Upper lobe of left lung (tissue), 6 donors: ENCODE measurements around the gene ATN1. TPM values are rescaled to one million over a fixed set of nuclear protein-coding genes. Genes with fewer than 3 reads are reported as not detected.

Experiments used
- ATAC-seq, 2 donors: fragments of 200-7000 bp; cut with Tn5 transposase; one replicate each; pipeline ENCODE4 v1.9.1; 2022; ENCODE audit warnings: mild to moderate bottlenecking in 2 of 2, moderate library complexity in 2 of 2; ENCODE audit not compliant: low FRiP score in 2 of 2
- DNase-seq, 2 donors: peaks; one replicate each; pipeline ENCODE4 v3.0.0-alpha.2; 2019 to 2020
- H3K27ac ChIP-seq, 4 donors: fragments of 200-600 bp; sonication (generic); one replicate each; pipeline ENCODE4 v1.5.1; 2016 to 2019
- H3K27me3 ChIP-seq, 4 donors: fragments of 200-600 bp; sonication (generic); one replicate each; pipeline ENCODE4 v1.5.1; 2017 to 2019
- H3K36me3 ChIP-seq, 4 donors: fragments of 200-600 bp; sonication (generic); one replicate each; pipeline ENCODE4 v1.5.1; 2016 to 2019
- H3K4me1 ChIP-seq, 4 donors: fragments of 200-600 bp; sonication (generic); one replicate each; pipeline ENCODE4 v1.5.1; 2018 to 2019
- H3K4me3 ChIP-seq, 4 donors: fragments of 200-600 bp; sonication (generic); one replicate each; pipeline ENCODE4 v1.5.1; 2017 to 2019; ENCODE audit warnings: mild to moderate bottlenecking in 2 of 4, moderate library complexity in 1 of 4
- H3K9me3 ChIP-seq, 4 donors: fragments of 200-600 bp; sonication (generic); one replicate each; pipeline ENCODE4 v1.5.1; 2018 to 2019
- EP300 ChIP-seq, 4 donors: sonication (generic); formaldehyde crosslinking; IDR thresholded peaks; one replicate each; pipeline ENCODE4 v1.5.1; 2017; ENCODE audit warnings: antibody characterized with exemption in 4 of 4, control low read depth in 2 of 4
- POLR2A ChIP-seq, 4 donors: fragments of 450-650 bp; IDR thresholded peaks; one replicate each; pipeline ENCODE4 v1.5.1; 2016 to 2017; ENCODE audit warnings: antibody characterized with exemption in 4 of 4, mild to moderate bottlenecking in 2 of 4
- POLR2AphosphoS5 ChIP-seq, 2 donors: sonication (generic); formaldehyde crosslinking; IDR thresholded peaks; one replicate each; pipeline ENCODE4 v1.5.1; 2017; ENCODE audit warnings: antibody characterized with exemption in 2 of 2
- WGBS, 2 donors: methylation state at CpG; one replicate each; pipeline ENCODE4 v1.1.5; 2017 to 2018; 5-methylcytosine and 5-hydroxymethylcytosine counted together
- total RNA-seq, 6 donors: library from RNA; depleted of rRNA in 4 of 6; stranded (reverse); fragments of >200 nt in 4 of 6; gene quantifications; one replicate each; pipeline versions ENCODE4 v1.1.0 to v1.2.1, GENCODE V29; 2016 to 2021
- TF ChIP-seq, protein P1 (sequence below), 6 experiments: fragments of 450-650 bp in 4 of 6; fragments of 200-600 bp in 2 of 6; sonication (generic) in 2 of 6; IDR thresholded peaks; one replicate each; pipeline ENCODE4 v1.5.1; 2016 to 2019; ENCODE audit warnings: antibody characterized with exemption in 6 of 6
- donor health status: DM: no; HTN: no; CAD: no; lungs with moderate emphysema.
- donor health status: DM: no; HTN: yes; CAD: no; lungs with severe emphysema.

ATN1 gene
- total RNA-seq, 6 donors from 2014 or later, result 74.7 to 321 (median 133) TPM

DNA sequence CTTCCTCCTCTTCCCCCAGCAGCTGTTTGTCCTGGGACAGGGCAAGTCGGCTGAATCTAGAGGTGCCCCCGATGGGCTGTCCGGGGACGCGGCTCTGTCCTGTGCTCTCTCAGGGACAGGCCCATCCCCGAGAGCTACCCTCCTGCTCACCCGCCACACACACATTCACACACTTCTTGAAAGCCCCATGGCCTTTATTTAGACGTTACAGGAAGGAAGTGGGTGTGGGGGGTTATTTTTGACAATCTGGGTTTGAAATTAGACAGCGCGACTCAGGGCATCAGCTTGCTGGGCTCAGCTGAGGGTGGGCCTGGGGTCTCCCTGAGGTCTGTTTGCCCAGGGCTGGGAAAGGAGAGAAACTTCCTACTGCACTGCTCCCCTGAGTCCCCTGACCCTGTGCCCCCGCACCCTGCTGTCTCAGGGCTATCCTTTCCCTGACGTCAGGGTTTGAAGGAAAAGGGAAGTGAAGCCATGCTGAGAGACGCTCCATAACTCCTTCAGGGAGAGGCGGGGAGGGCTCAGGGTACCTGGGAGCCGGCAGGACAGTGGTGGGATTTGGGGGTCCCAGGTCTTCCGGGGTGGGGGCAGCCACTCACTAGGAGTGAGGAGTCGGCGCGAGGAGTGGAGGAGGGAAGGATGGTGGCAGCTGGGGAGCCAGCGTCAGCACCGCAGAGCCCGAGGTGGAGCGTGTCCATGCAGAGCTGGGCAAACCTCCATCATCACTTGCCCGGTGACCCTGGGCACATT, 31.5 kb downstream of the ATN1 start:
- peaks cover 66 to 87% (median 79%) of the 10 kb centered on the region in 4 donors for H3K4me1 ChIP-seq
- DNase-seq, result no peak
- no peaks in the 10 kb centered on the region for H3K27me3 ChIP-seq
- peak overlapping the region in 2 of 4 donors; percentile 13 to 29 for H3K4me3 ChIP-seq
- TF ChIP-seq POLR2A (IDR thresholded peaks at IDR 0.05), result peak in 2 of 4 donors; percentile 47 to 53
- peak; percentile 44 to 52 for TF ChIP-seq POLR2AphosphoS5 (IDR thresholded peaks at IDR 0.05)
- peak in 1 of 4 donors; percentile 3 for TF ChIP-seq EP300 (IDR thresholded peaks at IDR 0.05)
- TF ChIP-seq, protein P1, sequence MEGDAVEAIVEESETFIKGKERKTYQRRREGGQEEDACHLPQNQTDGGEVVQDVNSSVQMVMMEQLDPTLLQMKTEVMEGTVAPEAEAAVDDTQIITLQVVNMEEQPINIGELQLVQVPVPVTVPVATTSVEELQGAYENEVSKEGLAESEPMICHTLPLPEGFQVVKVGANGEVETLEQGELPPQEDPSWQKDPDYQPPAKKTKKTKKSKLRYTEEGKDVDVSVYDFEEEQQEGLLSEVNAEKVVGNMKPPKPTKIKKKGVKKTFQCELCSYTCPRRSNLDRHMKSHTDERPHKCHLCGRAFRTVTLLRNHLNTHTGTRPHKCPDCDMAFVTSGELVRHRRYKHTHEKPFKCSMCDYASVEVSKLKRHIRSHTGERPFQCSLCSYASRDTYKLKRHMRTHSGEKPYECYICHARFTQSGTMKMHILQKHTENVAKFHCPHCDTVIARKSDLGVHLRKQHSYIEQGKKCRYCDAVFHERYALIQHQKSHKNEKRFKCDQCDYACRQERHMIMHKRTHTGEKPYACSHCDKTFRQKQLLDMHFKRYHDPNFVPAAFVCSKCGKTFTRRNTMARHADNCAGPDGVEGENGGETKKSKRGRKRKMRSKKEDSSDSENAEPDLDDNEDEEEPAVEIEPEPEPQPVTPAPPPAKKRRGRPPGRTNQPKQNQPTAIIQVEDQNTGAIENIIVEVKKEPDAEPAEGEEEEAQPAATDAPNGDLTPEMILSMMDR (IDR thresholded peaks at IDR 0.05), result no peak
- peak in 1 of 2 donors; percentile 39 for ATAC-seq
- WGBS, 2 donors, result 53 to 60% methylated on average over 16 to 24 of the region's 24 CpGs
- no peaks in the 10 kb centered on the region for H3K9me3 ChIP-seq
- H3K36me3 ChIP-seq, result peaks cover 0 to 24% (median 16%) of the 10 kb centered on the region in 4 donors
- peak overlapping the region; percentile 71 to 91 (median 88) for H3K27ac ChIP-seq

DNA sequence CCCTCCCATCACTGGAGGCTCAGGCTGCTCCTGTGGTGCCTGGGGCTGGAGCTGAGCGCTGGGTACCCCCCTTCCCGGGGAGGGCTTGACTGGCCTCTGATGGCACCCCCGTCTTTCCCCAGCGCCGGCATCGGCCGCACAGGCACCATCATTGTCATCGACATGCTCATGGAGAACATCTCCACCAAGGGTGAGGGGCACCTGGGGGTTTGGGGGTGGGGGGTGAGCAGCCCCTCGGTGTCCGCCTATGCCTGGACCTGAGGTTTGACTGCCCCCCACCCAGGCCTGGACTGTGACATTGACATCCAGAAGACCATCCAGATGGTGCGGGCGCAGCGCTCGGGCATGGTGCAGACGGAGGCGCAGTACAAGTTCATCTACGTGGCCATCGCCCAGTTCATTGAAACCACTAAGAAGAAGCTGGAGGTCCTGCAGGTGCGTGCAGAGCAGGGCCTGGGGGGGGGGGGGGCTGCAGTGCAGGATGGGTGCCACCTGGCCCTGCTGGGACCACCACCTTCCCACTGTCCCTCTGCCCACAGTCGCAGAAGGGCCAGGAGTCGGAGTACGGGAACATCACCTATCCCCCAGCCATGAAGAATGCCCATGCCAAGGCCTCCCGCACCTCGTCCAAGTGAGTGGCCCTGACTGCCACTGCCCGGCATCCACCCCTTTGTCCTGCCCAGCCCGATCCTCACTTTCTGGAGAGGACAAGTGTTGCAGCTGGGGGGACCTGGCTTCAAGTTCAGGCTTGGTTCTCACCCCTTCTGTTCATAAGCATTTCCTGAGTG, 32.2 kb downstream of the ATN1 start:
- WGBS, 2 donors, result 78 to 91% methylated on average over 6 to 20 of the region's 26 CpGs
- Histone ChIP-seq H3K27ac (peak overlapping the region; percentile 89 to 96 (median 90)), H3K4me1 (peaks cover 64 to 88% (median 79%) of the 10 kb centered on the region in 4 donors), H3K9me3 (no peaks in the 10 kb centered on the region), H3K4me3 (peak overlapping the region in 1 of 4 donors; percentile 13), H3K36me3 (peaks cover 0 to 21% (median 16%) of the 10 kb centered on the region in 4 donors), H3K27me3 (no peaks in the 10 kb centered on the region)
- ATAC-seq (no peak), DNase-seq (no peak)
- TF ChIP-seq POLR2AphosphoS5 (IDR thresholded peaks at IDR 0.05), result no peak

- Histone ChIP-seq H3K4me1 (peaks cover 60 to 87% (median 80%) of the 10 kb centered on the region in 4 donors), H3K4me3 (peak overlapping the region in 2 of 4 donors; percentile 58 to 60), H3K27ac (peak overlapping the region; percentile 89 to 96 (median 90)), H3K36me3 (peaks cover 0 to 24% (median 15%) of the 10 kb centered on the region in 4 donors), H3K9me3 (no peaks in the 10 kb centered on the region), H3K27me3 (no peaks in the 10 kb centered on the region)
- WGBS, 2 donors, result 75 to 76% methylated on average over 8 to 13 of the region's 13 CpGs
- ATAC-seq, result no peak
- TF ChIP-seq POLR2AphosphoS5 (IDR thresholded peaks at IDR 0.05) (no peak), POLR2A (IDR thresholded peaks at IDR 0.05) (no peak), EP300 (IDR thresholded peaks at IDR 0.05) (no peak)
- TF ChIP-seq, protein P1 (IDR thresholded peaks at IDR 0.05), result peak in 2 of 6 experiments; percentile 9 to 20
- no peak for DNase-seq
Observed at GRCh38 chr12:6960593-6961277, 33.0 kb downstream of the ATN1 start.

DNA sequence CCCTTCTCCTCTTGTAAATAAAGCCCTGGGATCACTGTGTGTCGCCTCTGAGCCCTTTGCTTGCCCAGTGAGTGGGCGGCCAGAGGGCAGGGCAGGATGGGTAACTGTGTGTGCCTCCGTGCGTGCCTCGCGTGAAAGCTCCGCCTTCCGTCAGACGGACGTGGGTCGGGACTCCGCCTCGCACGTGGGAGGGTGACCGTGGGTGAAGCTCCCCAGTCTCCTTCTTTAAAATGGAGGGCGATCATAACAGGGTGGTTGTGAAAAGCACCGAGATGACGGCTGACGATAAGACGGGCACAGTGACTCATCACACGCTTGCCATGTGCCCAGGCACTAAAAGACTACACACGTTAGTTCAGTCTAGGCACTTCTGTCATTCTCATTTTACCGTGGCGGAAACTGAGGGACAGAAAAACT, 33.5 kb downstream of the ATN1 start:
- Histone ChIP-seq H3K4me3 (peak overlapping the region in 3 of 4 donors; percentile 58 to 64 (median 60)), H3K4me1 (peaks cover 57 to 82% (median 74%) of the 10 kb centered on the region in 4 donors), H3K36me3 (peaks cover 4 to 29% (median 16%) of the 10 kb centered on the region in 4 donors), H3K27ac (peak overlapping the region; percentile 89 to 96 (median 90)), H3K27me3 (no peaks in the 10 kb centered on the region), H3K9me3 (no peaks in the 10 kb centered on the region)
- TF ChIP-seq POLR2AphosphoS5 (IDR thresholded peaks at IDR 0.05) (peak; percentile 23 to 42), POLR2A (IDR thresholded peaks at IDR 0.05) (peak in 1 of 4 donors; percentile 7), EP300 (IDR thresholded peaks at IDR 0.05) (peak in 2 of 4 donors; percentile 20 to 46)
- TF ChIP-seq, protein P1 (IDR thresholded peaks at IDR 0.05), result no peak
- 21 to 40% methylated on average over 14 to 24 of the region's 24 CpGs for WGBS, 2 donors
- ATAC-seq, result peak; percentile 48 to 63
- DNase-seq, result peak; percentile 80 to 91
